Erythroblast (primary cell): ENCODE data around the gene NOTUM.

Source experiments
- GATA1 ChIP-seq: IDR thresholded peaks from 2 replicates; pipeline ENCODE4 v1.6.1; 2011; ENCODE audit warnings: low read depth, mild to moderate bottlenecking, control low read depth, low read length, moderate library complexity
- POLR2A ChIP-seq: IDR thresholded peaks from 2 replicates; pipeline ENCODE4 v1.6.1; 2011; ENCODE audit warnings: mild to moderate bottlenecking, low read length

DNA sequence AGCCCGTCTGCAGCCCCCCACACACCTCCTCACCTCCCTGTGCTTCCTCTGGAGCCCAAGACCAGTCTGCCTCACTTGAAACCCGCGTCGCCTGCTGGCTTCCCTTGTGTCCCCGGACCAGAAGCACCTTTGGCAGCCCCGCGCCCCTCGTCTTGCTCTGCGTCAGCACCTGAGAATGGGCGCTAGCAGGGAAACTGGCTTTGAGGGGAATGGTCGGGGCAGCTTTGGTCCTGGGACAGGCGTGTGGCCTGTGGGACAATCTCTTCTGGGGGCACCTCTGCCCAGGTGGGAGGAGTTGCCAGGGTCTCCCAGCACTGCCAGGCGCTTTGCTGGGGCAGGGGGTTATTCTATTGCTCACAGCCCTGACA lies 29.8 kb downstream of the NOTUM start:
- TF ChIP-seq POLR2A (no peak), GATA1 (no peak)
